NB4 (cell line): Measurements from ENCODE around the gene HLCS.

Experiments
- POLR2A ChIP-seq: IDR thresholded peaks from 2 replicates; pipeline ENCODE4 v1.6.1; 2011; ENCODE audit warnings: mild to moderate bottlenecking; ENCODE audit not compliant: insufficient read length; ENCODE audit errors: extremely low read depth
- TF ChIP-seq, protein P1 (sequence below): IDR thresholded peaks from one replicate; pipeline ENCODE4 v1.5.1; 2012; ENCODE audit warnings: low read depth, low read length

DNA sequence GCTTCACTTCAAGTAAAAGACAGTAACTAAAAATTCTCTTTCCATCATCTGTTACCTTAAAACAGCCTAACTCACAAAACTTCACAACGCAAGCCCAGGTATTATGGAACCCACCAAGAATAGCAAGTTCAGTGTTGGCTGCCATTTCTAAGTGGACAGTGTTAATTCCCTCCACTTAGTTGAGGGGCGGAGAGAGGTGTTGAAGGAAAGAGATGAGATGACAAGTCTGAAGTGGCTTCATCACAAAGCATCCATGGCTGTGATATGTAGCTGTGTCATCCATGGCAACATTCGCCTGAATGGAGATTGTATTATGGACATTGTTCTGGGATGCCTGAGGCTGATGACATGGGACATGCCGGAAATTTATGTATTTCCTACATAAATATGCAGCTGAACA lies 165.7 kb downstream of the HLCS start:
- TF ChIP-seq, protein P1, sequence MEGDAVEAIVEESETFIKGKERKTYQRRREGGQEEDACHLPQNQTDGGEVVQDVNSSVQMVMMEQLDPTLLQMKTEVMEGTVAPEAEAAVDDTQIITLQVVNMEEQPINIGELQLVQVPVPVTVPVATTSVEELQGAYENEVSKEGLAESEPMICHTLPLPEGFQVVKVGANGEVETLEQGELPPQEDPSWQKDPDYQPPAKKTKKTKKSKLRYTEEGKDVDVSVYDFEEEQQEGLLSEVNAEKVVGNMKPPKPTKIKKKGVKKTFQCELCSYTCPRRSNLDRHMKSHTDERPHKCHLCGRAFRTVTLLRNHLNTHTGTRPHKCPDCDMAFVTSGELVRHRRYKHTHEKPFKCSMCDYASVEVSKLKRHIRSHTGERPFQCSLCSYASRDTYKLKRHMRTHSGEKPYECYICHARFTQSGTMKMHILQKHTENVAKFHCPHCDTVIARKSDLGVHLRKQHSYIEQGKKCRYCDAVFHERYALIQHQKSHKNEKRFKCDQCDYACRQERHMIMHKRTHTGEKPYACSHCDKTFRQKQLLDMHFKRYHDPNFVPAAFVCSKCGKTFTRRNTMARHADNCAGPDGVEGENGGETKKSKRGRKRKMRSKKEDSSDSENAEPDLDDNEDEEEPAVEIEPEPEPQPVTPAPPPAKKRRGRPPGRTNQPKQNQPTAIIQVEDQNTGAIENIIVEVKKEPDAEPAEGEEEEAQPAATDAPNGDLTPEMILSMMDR, result no peak
- no peak for TF ChIP-seq POLR2A
